Hematopoietic multipotent progenitor cell treated with erythropoietin and hydrocortisone succinate and interleukin-3 and kit ligand, for 17 days (in vitro differentiated cells): ENCODE data around the gene SLC8A1.

Experiments used
- DNase-seq: peaks from one replicate; pipeline ENCODE4 v3.0.0-alpha.2; 2015; ENCODE audit warnings: low spot score

The SLC8A1 gene

GRCh38 chr2:40310303-40310702 is 141.6 kb downstream of the SLC8A1 start:
- DNase-seq, result no peak

GRCh38 chr2:40304340-40304739 is 147.6 kb downstream of the SLC8A1 start:
- DNase-seq, result no peak

GRCh38 chr2:40303746-40304145 is 148.1 kb downstream of the SLC8A1 start:
- no peak for DNase-seq

- DNase-seq, result no peak
Measured at GRCh38 chr2:40302751-40303325, 149.1 kb downstream of the SLC8A1 start.

GRCh38 chr2:40300391-40300790 is 151.5 kb downstream of the SLC8A1 start:
- DNase-seq, result no peak

- DNase-seq, result no peak
Measured at GRCh38 chr2:40299781-40300180, 152.1 kb downstream of the SLC8A1 start.

GRCh38 chr2:40299173-40299572 is 152.7 kb downstream of the SLC8A1 start:
- DNase-seq, result no peak

- no peak for DNase-seq
Measured at GRCh38 chr2:40298026-40298425, 153.9 kb downstream of the SLC8A1 start.

GRCh38 chr2:40292291-40292690 is 159.6 kb downstream of the SLC8A1 start:
- DNase-seq, result no peak

GRCh38 chr2:40289771-40290404 is 162.0 kb downstream of the SLC8A1 start:
- no peak for DNase-seq

- no peak for DNase-seq
Measured at GRCh38 chr2:40287773-40288172, 164.1 kb downstream of the SLC8A1 start.

GRCh38 chr2:40287195-40287594 is 164.7 kb downstream of the SLC8A1 start:
- DNase-seq, result no peak

GRCh38 chr2:40286721-40287120 is 165.2 kb downstream of the SLC8A1 start:
- no peak for DNase-seq

GRCh38 chr2:40285391-40285790 is 166.5 kb downstream of the SLC8A1 start:
- DNase-seq, result no peak

GRCh38 chr2:40284797-40285196 is 167.1 kb downstream of the SLC8A1 start:
- no peak for DNase-seq

GRCh38 chr2:40283111-40283909 is 168.6 kb downstream of the SLC8A1 start:
- DNase-seq, result no peak

- DNase-seq, result no peak
Measured at GRCh38 chr2:40282428-40282827, 169.5 kb downstream of the SLC8A1 start.

- DNase-seq, result no peak
Measured at GRCh38 chr2:40281021-40281940, 170.6 kb downstream of the SLC8A1 start.

- DNase-seq, result no peak
Measured at GRCh38 chr2:40279482-40279881, 172.4 kb downstream of the SLC8A1 start.

- DNase-seq, result no peak
Measured at GRCh38 chr2:40279001-40279400, 172.9 kb downstream of the SLC8A1 start.

- no peak for DNase-seq
Measured at GRCh38 chr2:40276076-40276475, 175.8 kb downstream of the SLC8A1 start.

- no peak for DNase-seq
Measured at GRCh38 chr2:40274270-40274669, 177.6 kb downstream of the SLC8A1 start.
